GM12878 (cell line): Measurements from ENCODE around the gene ATP6V0A4. TPM values are rescaled to one million over a fixed set of nuclear protein-coding genes. Genes with fewer than 3 reads are reported as not detected.

Source experiments
- ATAC-seq: fragments of 200-7000 bp; cut with Tn5 transposase; 3 replicates; pipeline ENCODE4 v1.9.1; 2020; ENCODE audit warnings: mild to moderate bottlenecking, moderate library complexity
- BruUV-seq: library from RNA; stranded (reverse); fragments of 400-500 nt; replicated peaks from 2 replicates; lab custom pipeline; 2021; lab: Mats Ljungman, UMichigan
- CTCF ChIA-PET: fragments of 300-600 bp; sonication (Branson Sonifier 250); formaldehyde crosslinking; extraction: SDS; loops from one replicate; lab custom pipeline; 2021; ENCODE audit warnings: inconsistent platforms; lab: Yijun Ruan, JAX
- POLR2A ChIA-PET: fragments of 350-600 bp; formaldehyde crosslinking; extraction: SDS; loops from one replicate; lab custom pipeline; 2021; ENCODE audit warnings: inconsistent platforms; lab: Charles Lee
- RAD21 ChIA-PET: fragments of 300-600 bp; sonication (Branson Sonifier 250); formaldehyde crosslinking; loops from one replicate; lab custom pipeline; 2023; ENCODE audit warnings: antibody characterized with exemption; ENCODE audit not compliant: unreplicated experiment; lab: Charles Lee
- SMC1A ChIA-PET: fragments of 300-600 bp; sonication (Branson Sonifier 250); formaldehyde crosslinking; loops from one replicate; lab custom pipeline; 2023; ENCODE audit not compliant: unreplicated experiment, uncharacterized antibody; lab: Charles Lee
- DNase-seq: peaks from one replicate; pipeline ENCODE4 v3.0.0-alpha.2; 2011; ENCODE audit warnings: low read depth, low spot score
- FAIRE-seq: peaks from 3 replicates; lab custom pipeline; 2011; peaks lifted over from hg19 to GRCh38; lab: Jason Lieb, UNC
- H2AFZ ChIP-seq: 2 replicates; pipeline ENCODE4 v1.6.0; 2011; ENCODE audit warnings: low read depth, low read length, control low read depth; ENCODE audit not compliant: control insufficient read depth
- H3K27ac ChIP-seq: 2 replicates; pipeline ENCODE4 v1.5.1; 2011; ENCODE audit warnings: control low read depth; ENCODE audit not compliant: control insufficient read depth, insufficient read depth
- H3K27me3 ChIP-seq, 2 experiments: replicated peaks in 1 of 2; 2 replicates each; pipeline versions ENCODE4 v1.6.0 to v1.6.1; 2011; ENCODE audit warnings: low read length in 1 of 2; ENCODE audit not compliant: control insufficient read depth in 2 of 2, insufficient read depth in 2 of 2
- H3K36me3 ChIP-seq, 2 experiments: 2 replicates each; pipeline ENCODE4 v1.5.1; 2011; ENCODE audit warnings: low read length in 1 of 2; ENCODE audit not compliant: control insufficient read depth in 2 of 2, insufficient read depth in 2 of 2
- H3K4me1 ChIP-seq: 2 replicates; pipeline ENCODE4 v1.6.1; 2011; ENCODE audit warnings: mild to moderate bottlenecking, low read length, moderate library complexity, mixed read lengths; ENCODE audit not compliant: control insufficient read depth, insufficient read depth
- H3K4me2 ChIP-seq: 2 replicates; pipeline ENCODE4 v1.6.0; 2011; ENCODE audit warnings: control low read depth; ENCODE audit not compliant: control insufficient read depth, insufficient read depth
- H3K4me3 ChIP-seq: fragments of 200-600 bp; sonication (generic); 2 replicates; pipeline ENCODE4 v1.5.1; 2016
- H3K79me2 ChIP-seq: 2 replicates; pipeline ENCODE4 v1.6.0; 2011; ENCODE audit warnings: low read length; ENCODE audit not compliant: control insufficient read depth, insufficient read depth
- H3K9ac ChIP-seq: 2 replicates; pipeline ENCODE4 v1.8.0; 2011; ENCODE audit warnings: low read length, control low read depth, mixed read lengths; ENCODE audit not compliant: control insufficient read depth, insufficient read depth
- H3K9me3 ChIP-seq: replicated peaks from 3 replicates; pipeline ENCODE4 v1.5.1; 2011; ENCODE audit warnings: mild to moderate bottlenecking, low read length; ENCODE audit not compliant: control insufficient read depth, insufficient read depth
- H4K20me1 ChIP-seq: 2 replicates; pipeline ENCODE4 v1.6.0; 2011; ENCODE audit not compliant: control insufficient read depth, insufficient read depth
- CEBPB ChIP-seq, 2 experiments: fragments of 150-350 bp in 1 of 2; IDR thresholded peaks; 2 replicates each; pipeline ENCODE4 v1.6.1; 2012 to 2014; ENCODE audit warnings: low read depth in 2 of 2, low read length in 2 of 2, borderline replicate concordance in 1 of 2, inconsistent platforms in 1 of 2
- HCFC1 ChIP-seq: fragments of 150-350 bp; IDR thresholded peaks from 2 replicates; pipeline ENCODE4 v1.6.1; 2014; ENCODE audit warnings: low read length
- HDGF ChIP-seq: fragments of 450-650 bp; IDR thresholded peaks from 2 replicates; pipeline ENCODE4 v1.6.1; 2016; ENCODE audit warnings: antibody characterized with exemption
- RFX5 ChIP-seq: IDR thresholded peaks from 2 replicates; pipeline ENCODE4 v1.6.1; 2011; ENCODE audit warnings: low read depth, low read length, improper control_type of control experiment
- SMC3 ChIP-seq: IDR thresholded peaks from 2 replicates; pipeline ENCODE4 v1.6.1; 2011; ENCODE audit warnings: low read length, improper control_type of control experiment, borderline replicate concordance
- ZNF274 ChIP-seq: IDR thresholded peaks from one replicate; pipeline ENCODE4 v1.8.0; 2011; ENCODE audit not compliant: insufficient read length, insufficient read depth
- WGBS: methylation state at CpG from one replicate; pipeline ENCODE4 v1.1.6; 2016; ENCODE audit warnings: low lambda C conversion rate; ENCODE audit not compliant: insufficient replicate concordance, insufficient coverage; ENCODE audit errors: missing lambda C conversion rate; 5-methylcytosine and 5-hydroxymethylcytosine counted together
- in situ Hi-C: fragments of 300-500 bp; cut with MboI; formaldehyde crosslinking; loops from 9 replicates; pipeline ENCODE4 v1.14.3; 2018; ENCODE audit warnings: mixed read lengths
- intact Hi-C: fragments of 100-400 bp; cut with micrococcal nuclease; formaldehyde crosslinking; loops from one replicate; pipeline ENCODE4 v1.14.2; 2022; ENCODE audit not compliant: unreplicated experiment
- polyA plus RNA-seq, 11 experiments: library from polyadenylated mRNA; depleted of rRNA in 4 of 11; unstranded in 6 of 11; stranded (reverse) in 5 of 11; fragments of >200 nt; fragmentation: Nextera tagmentation in 4 of 11; fragmentation: Illumina TruSeq in 1 of 11; extraction: Ambion mirVana in 4 of 11; extraction: Trizol in 1 of 11; gene quantifications; 1 replicate in 1 of 11; 2 replicates in 10 of 11; pipeline versions ENCODE4 v1.2.1 to v1.2.3, GENCODE V29; 2011 to 2016; ENCODE audit warnings: inconsistent platforms in 2 of 11, missing spikeins in 2 of 11, low read depth in 1 of 11
- total RNA-seq, 4 experiments: library from RNA; depleted of rRNA in 3 of 4; stranded (reverse); fragments of >200 nt in 3 of 4; fragmentation: Illumina TruSeq in 1 of 4; extraction: Trizol in 1 of 4; gene quantifications; 2 replicates each; pipeline versions ENCODE4 v1.2.1 to v1.2.3, GENCODE V29; 2013 to 2021
- TF ChIP-seq, protein P1 (sequence below): IDR thresholded peaks from 2 replicates; pipeline ENCODE4 v1.6.1; 2011; ENCODE audit warnings: low read depth, mild to moderate bottlenecking, low read length, moderate library complexity, borderline replicate concordance; ENCODE audit errors: extremely low read depth

Gene ATP6V0A4
- total and polyA plus RNA-seq, 10 of the 15 experiments (the other 5 are each of a cell fraction or from before 2014, with no cell fraction given) = not detected

GRCh38 chr7:138825049-138825721 lies 27.2 kb upstream of the ATP6V0A4 start:
- Histone ChIP-seq H3K36me3 (no peaks in the 10 kb centered on the region), H3K27me3 (no peaks in the 10 kb centered on the region), H3K79me2 (no peaks in the 10 kb centered on the region), H2AFZ (no peak overlapping the region), H3K4me1 (no peaks in the 10 kb centered on the region), H3K9me3 (no peaks in the 10 kb centered on the region), H3K4me3 (no peak overlapping the region), H3K27ac (no peak overlapping the region), H3K4me2 (no peak overlapping the region), H4K20me1 (no peaks in the 10 kb centered on the region), H3K9ac (no peak overlapping the region)
- FAIRE-seq (no peak), DNase-seq (no peak), ATAC-seq (no peak)
- POLR2A ChIA-PET = no interaction called here
- in situ Hi-C loops = no loop called here
- CTCF ChIA-PET = no interaction called here
- TF ChIP-seq RFX5 (no peak), SMC3 (no peak), ZNF274 (no peak), CEBPB (IDR thresholded peaks at IDR 0.05; ENCODE audit: borderline replicate concordance in 1 of 2, low read depth in 2 of 2, low read length in 2 of 2) (no peak), HCFC1 (no peak), HDGF (no peak)
- TF ChIP-seq, protein P1, sequence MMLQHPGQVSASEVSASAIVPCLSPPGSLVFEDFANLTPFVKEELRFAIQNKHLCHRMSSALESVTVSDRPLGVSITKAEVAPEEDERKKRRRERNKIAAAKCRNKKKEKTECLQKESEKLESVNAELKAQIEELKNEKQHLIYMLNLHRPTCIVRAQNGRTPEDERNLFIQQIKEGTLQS = no peak
- RAD21 ChIA-PET = no interaction called here
- intact Hi-C loops = no loop called here
- 52% methylated on average over 11 of the region's 11 CpGs for WGBS
- SMC1A ChIA-PET = no interaction called here
- BruUV-seq = no TSS peak
